22Rv1 (cell line): ENCODE measurements around the gene LGALS8.
A peak's percentile ranks its signal among the peaks of the same experiment; 100 is the strongest.

Experiments used
- H3K27ac ChIP-seq: fragments of 450-650 bp; 2 replicates; pipeline ENCODE4 v1.5.1; 2017
- ZFX ChIP-seq: fragments of 450-650 bp; IDR thresholded peaks from 2 replicates; pipeline ENCODE4 v1.6.1; 2017; ENCODE audit warnings: antibody characterized with exemption, borderline replicate concordance
- TF ChIP-seq, protein P1 (sequence below): fragments of 450-650 bp; IDR thresholded peaks from 2 replicates; pipeline ENCODE4 v1.5.1; 2017; ENCODE audit warnings: mild to moderate bottlenecking

LGALS8 gene

DNA sequence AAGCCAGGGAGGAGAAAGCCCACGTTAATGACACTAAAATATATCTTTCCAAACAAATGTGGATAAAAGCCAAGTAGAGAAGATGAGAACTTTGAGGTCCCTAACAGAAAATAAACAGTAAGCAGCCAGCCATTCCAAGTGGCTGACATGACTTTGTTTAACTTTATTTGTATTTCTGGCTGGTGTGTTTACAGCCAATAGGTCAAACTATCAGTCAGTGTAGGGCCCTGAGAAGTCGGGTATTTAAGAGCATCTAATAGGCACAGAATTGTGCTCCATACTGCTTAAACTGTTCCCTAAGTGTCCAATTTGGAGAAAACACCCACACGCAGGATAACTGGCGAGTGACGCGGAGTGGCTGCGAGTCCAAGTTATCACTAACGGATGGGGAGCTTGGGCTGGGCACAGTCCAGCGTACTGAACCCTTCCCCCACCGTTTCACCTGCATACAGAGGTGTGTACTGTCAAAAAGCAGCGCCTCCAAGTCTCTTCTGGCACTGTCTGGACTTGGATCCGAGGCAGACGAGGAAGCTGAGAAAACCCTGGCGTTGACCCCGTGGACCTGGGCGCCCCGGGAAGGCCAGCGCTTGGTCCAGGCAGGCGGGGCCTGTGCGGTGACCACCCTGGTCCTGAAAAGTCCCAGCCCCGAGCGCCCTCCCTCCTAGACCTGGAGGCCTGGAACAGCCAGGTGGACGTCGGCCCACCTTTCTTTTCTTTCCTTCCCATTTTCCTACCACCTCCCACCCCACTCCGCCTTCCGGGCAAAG is 662 bp upstream of the LGALS8 start:
- no peak for TF ChIP-seq ZFX
- TF ChIP-seq, protein P1, sequence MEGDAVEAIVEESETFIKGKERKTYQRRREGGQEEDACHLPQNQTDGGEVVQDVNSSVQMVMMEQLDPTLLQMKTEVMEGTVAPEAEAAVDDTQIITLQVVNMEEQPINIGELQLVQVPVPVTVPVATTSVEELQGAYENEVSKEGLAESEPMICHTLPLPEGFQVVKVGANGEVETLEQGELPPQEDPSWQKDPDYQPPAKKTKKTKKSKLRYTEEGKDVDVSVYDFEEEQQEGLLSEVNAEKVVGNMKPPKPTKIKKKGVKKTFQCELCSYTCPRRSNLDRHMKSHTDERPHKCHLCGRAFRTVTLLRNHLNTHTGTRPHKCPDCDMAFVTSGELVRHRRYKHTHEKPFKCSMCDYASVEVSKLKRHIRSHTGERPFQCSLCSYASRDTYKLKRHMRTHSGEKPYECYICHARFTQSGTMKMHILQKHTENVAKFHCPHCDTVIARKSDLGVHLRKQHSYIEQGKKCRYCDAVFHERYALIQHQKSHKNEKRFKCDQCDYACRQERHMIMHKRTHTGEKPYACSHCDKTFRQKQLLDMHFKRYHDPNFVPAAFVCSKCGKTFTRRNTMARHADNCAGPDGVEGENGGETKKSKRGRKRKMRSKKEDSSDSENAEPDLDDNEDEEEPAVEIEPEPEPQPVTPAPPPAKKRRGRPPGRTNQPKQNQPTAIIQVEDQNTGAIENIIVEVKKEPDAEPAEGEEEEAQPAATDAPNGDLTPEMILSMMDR = no peak
- peak overlapping the region; percentile 83 for H3K27ac ChIP-seq

DNA sequence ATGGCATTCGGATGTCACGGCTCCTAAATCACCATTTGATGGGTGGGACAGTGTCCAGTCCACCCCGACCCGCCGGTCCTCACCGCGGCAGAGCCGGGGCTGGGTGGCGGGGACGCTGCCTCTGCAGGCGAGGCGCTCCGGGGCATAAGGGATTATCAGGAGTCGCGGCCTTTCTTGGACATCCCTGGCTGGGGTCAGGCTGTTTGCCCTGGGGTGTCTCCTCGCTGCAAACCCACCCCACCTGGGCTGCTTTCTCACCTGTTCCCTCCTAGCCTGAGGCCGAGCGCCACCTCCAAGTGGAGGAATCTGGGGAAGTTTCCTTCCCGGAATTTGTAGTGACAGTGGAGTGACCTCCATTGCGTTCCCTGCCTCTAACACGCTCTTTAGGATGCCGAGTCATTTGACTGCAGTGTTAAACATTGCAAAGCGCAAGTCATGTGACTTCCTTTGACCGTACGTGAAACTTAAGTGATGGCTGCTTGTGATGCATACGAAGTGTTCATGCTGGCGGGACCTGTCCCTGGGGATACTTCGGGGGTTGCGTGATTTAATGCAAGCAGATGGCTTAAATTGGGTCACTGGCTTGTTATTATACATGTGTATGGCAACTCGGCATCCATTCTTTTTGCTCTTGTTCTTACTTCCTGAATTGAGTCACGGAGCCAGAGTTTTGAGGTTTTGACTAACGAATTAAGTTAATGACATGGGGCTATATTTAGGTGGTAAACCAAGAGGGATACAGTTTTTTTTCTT is 536 bp downstream of the LGALS8 start:
- peak overlapping the region; percentile 83 for H3K27ac ChIP-seq
- TF ChIP-seq ZFX = no peak
- TF ChIP-seq, protein P1 = no peak

DNA sequence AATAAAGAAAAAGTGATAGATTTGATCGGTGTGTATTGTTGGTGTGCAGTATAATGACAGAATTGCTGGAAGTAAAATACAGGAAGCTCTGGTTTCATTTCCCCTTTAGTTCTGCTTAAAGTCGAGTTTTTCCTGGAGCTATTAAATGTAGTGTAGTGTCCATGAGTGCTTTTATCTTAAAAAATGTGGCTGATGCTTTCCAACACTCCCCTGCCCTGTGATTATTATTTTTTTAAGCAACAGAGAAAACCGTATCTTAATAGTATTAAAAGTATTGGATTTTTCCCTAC is 1.1 kb downstream of the LGALS8 start:
- peak overlapping the region; percentile 83 for H3K27ac ChIP-seq
- no peak for TF ChIP-seq ZFX
- TF ChIP-seq, protein P1 = no peak

DNA sequence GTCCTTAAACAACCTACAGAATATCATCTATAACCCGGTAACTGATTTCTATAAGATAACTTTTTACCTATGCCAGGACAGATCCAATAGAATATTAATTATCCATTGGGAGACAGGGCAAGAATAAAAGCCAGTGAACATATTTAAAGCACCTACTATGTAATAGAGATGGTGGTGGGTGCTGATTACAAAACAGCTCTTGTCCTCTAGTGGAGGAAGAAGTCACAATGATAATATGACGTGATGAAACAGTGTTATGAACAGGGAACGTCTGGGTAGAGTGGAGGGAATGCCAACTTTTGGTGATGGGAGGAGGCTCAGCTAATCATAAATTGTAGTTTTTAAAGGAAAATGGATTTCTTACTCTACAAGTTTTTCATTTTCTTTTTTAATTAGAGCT is 2.3 kb downstream of the LGALS8 start:
- no peak overlapping the region for H3K27ac ChIP-seq

DNA sequence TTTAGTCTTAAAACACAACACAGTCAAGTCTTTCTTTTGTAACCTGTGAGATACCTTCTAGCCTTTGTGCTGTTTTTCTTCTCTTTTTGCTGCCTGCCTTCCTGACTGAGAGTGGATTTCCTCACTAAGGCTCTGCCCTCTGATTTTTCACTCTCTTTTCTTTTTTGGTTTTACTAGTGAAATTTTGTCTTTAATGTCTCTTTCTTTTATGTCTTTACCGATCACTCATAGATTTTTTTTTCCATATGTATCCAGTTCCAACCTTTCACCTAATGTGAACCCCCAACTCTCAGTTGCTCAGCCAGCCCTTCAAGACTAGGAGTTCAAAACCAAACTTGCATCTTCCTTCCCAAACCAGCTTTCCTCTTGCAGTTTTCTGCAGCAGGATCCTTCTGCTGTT is 6.5 kb downstream of the LGALS8 start:
- H3K27ac ChIP-seq = no peak overlapping the region
- TF ChIP-seq, protein P1 = no peak
- TF ChIP-seq ZFX = no peak

More for the DNA sequence above, 2.3 kb downstream of the LGALS8 start:
- TF ChIP-seq, protein P1 = no peak
- no peak for TF ChIP-seq ZFX

DNA sequence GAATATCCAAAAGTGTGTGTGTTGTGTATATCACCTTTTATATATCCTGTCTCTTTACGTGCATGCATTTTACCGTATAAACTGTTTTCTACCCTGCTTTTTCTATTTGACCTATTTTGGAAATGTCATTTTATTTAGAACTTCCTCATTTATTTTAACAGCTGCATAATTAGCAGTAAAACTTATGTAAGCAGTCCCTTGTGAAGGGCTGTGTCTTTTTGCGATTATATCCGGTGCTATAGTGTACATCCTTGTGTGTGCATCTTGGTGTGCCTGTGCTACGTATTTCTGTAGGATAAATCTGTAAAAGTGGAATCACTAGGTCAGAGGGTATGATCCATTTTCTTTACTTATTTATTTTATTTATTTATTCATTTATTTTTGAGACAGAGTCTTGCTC is 7.2 kb downstream of the LGALS8 start:
- TF ChIP-seq, protein P1 = no peak
- TF ChIP-seq ZFX = no peak

DNA sequence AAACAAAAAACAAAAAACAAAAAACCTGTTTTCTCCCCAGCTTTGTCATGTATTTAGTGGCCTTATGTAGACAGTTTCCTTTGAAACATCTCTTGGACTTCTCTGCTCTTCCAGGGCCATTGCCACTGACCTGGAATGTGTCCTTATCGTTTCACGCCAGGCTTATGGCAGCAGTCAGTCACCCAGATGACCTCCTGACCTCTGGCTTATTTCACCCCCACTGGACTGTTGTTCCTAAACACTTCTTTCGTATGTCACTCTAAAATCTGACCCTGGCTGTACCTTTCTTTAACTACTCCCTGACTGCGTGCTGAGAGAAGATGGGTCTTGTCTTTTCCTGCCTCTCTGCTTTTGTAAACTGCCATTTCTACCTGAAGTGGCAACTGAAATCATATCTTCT is 9.1 kb downstream of the LGALS8 start:
- TF ChIP-seq ZFX = no peak
- TF ChIP-seq, protein P1 = no peak
- H3K27ac ChIP-seq = no peak overlapping the region

More for the DNA sequence above, 7.2 kb downstream of the LGALS8 start:
- H3K27ac ChIP-seq = no peak overlapping the region
